K562 (cell line): ENCODE results near the gene PMP22. TPM values are rescaled to one million over a fixed set of nuclear protein-coding genes. Genes with fewer than 3 reads are reported as not detected.

Source experiments
- MGA ChIP-seq: fragments of 450-650 bp; IDR thresholded peaks from 2 replicates; pipeline ENCODE4 v1.6.1; 2016; ENCODE audit warnings: mild to moderate bottlenecking, moderate library complexity
- POLR2A ChIP-seq: fragments of 450-650 bp; conservative IDR thresholded peaks from 2 replicates; pipeline ENCODE4 v1.6.1; 2016
- SIN3B ChIP-seq: fragments of 450-650 bp; IDR thresholded peaks from 2 replicates; pipeline ENCODE4 v1.6.1; 2017; ENCODE audit warnings: low read depth, mild to moderate bottlenecking, moderate library complexity
- U2AF2 ChIP-seq: fragments of 200-400 bp; formaldehyde crosslinking; optimal IDR thresholded peaks from 2 replicates; pipeline ENCODE3; 2017; ENCODE audit warnings: low read depth, mild to moderate bottlenecking, low read length
- polyA plus RNA-seq, 8 experiments: library from polyadenylated mRNA; depleted of rRNA in 4 of 8; stranded (reverse) in 5 of 8; unstranded in 3 of 8; fragments of >200 nt; fragmentation: Nextera tagmentation in 2 of 8; fragmentation: Illumina TruSeq in 1 of 8; extraction: Ambion mirVana in 2 of 8; extraction: Trizol in 1 of 8; gene quantifications; 2 replicates each; pipeline versions ENCODE4 v1.2.1 to v1.2.3, GENCODE V29; 2011 to 2014; ENCODE audit warnings: inconsistent platforms in 1 of 8, missing spikeins in 1 of 8
- total RNA-seq, 7 experiments: library from RNA; depleted of rRNA in 6 of 7; stranded (reverse); fragments of >200 nt in 6 of 7; fragmentation: Illumina TruSeq in 2 of 7; extraction: Trizol in 2 of 7; gene quantifications; 2 replicates each; pipeline versions ENCODE4 v1.2.1 to v1.2.3, GENCODE V29; 2011 to 2021; ENCODE audit warnings: low replicate concordance in 1 of 7
- TF ChIP-seq, protein P1 (sequence below): sonication (generic); formaldehyde crosslinking; IDR thresholded peaks from 2 replicates; pipeline ENCODE4 v1.8.1; 2023; ENCODE audit warnings: missing genetic modification reagents, mild to moderate bottlenecking, borderline replicate concordance

The PMP22 gene
- total and polyA plus RNA-seq, 9 of the 15 experiments (the other 6 are each of a cell fraction or from before 2014, with no cell fraction given): 12.6 to 62.3 (median 25.8) TPM

DNA sequence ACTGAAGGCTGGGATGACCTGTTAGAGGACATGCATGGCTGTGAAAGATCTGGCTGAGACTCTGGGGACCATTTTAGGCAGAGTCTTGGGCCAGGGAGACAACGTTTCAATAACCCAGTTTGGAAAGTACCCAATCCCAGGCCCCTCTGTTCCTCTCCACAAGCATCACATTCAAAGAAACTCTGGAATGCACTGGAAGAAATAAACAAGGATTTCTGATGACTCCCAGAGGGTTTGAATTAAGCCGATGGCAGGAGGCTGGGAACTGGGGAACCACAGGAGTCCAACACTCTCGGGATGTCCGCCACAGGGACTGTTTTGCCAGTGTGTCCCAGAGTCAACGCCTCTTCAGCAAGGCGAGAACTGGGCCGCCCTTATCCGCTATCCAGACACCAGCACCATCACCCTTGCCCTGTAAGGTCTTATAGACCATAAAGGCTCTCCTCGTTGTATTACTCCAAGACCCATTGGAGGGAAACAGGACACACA is 3.3 kb downstream of the PMP22 start (continued):
- TF ChIP-seq, protein P1, sequence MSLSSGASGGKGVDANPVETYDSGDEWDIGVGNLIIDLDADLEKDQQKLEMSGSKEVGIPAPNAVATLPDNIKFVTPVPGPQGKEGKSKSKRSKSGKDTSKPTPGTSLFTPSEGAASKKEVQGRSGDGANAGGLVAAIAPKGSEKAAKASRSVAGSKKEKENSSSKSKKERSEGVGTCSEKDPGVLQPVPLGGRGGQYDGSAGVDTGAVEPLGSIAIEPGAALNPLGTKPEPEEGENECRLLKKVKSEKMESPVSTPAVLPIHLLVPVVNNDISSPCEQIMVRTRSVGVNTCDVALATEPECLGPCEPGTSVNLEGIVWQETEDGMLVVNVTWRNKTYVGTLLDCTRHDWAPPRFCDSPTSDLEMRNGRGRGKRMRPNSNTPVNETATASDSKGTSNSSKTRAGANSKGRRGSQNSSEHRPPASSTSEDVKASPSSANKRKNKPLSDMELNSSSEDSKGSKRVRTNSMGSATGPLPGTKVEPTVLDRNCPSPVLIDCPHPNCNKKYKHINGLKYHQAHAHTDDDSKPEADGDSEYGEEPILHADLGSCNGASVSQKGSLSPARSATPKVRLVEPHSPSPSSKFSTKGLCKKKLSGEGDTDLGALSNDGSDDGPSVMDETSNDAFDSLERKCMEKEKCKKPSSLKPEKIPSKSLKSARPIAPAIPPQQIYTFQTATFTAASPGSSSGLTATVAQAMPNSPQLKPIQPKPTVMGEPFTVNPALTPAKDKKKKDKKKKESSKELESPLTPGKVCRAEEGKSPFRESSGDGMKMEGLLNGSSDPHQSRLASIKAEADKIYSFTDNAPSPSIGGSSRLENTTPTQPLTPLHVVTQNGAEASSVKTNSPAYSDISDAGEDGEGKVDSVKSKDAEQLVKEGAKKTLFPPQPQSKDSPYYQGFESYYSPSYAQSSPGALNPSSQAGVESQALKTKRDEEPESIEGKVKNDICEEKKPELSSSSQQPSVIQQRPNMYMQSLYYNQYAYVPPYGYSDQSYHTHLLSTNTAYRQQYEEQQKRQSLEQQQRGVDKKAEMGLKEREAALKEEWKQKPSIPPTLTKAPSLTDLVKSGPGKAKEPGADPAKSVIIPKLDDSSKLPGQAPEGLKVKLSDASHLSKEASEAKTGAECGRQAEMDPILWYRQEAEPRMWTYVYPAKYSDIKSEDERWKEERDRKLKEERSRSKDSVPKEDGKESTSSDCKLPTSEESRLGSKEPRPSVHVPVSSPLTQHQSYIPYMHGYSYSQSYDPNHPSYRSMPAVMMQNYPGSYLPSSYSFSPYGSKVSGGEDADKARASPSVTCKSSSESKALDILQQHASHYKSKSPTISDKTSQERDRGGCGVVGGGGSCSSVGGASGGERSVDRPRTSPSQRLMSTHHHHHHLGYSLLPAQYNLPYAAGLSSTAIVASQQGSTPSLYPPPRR (CRISPR knock-in tag): no peak
- no peak for TF ChIP-seq POLR2A
- no peak for TF ChIP-seq SIN3B
- no peak for TF ChIP-seq MGA
- TF ChIP-seq U2AF2: no peak
